ENCODE results near the gene SEPTIN10. TPM values are rescaled to one million over a fixed set of nuclear protein-coding genes. Genes with fewer than 3 reads are reported as not detected.

Gene SEPTIN10
- total and polyA plus RNA-seq, 9 of the 15 experiments (the other 6 are each of a cell fraction or from before 2014, with no cell fraction given) = 0.40 TPM; not detected in 8

GRCh38 chr2:109660046-109660860 is 46.5 kb upstream of the SEPTIN10 start:
- DNase-seq (ENCODE audit: extremely low read depth in 1 of 4, low spot score in 3 of 4) = peak in 1 of 4 experiments; percentile 9
- 3% methylated on average over 3 of the region's 3 CpGs for WGBS (ENCODE audit: insufficient coverage, low coverage, missing lambda C conversion rate)
- Histone ChIP-seq H3K27me3 (ENCODE audit: control insufficient read depth in 2 of 2, insufficient read depth in 2 of 2, low read length in 2 of 2) (no peaks in the 10 kb centered on the region), H3K79me2 (ENCODE audit: control insufficient read depth, insufficient read depth, low read length) (no peaks in the 10 kb centered on the region), H3K9ac (ENCODE audit: insufficient read depth in 1 of 2, low read depth in 2 of 2, low read length in 2 of 2) (no peak overlapping the region), H3K4me2 (ENCODE audit: insufficient read depth, low read length) (no peak overlapping the region), H3K36me3 (ENCODE audit: control insufficient read depth, insufficient read depth, low read length) (no peaks in the 10 kb centered on the region), H2AFZ (ENCODE audit: low read depth, low read length) (no peak overlapping the region), H3K9me3 (replicated peaks; ENCODE audit: control insufficient read depth, insufficient read depth, low read depth, low read length) (no peaks in the 10 kb centered on the region), H3K4me1 (replicated peaks in 1 of 2; ENCODE audit: control insufficient read depth in 2 of 2, insufficient read depth in 2 of 2, low read length in 2 of 2) (no peaks in the 10 kb centered on the region; a peak in 1 of 5 replicates), H4K20me1 (replicated peaks; ENCODE audit: control insufficient read depth, insufficient read depth, low read length) (no peaks in the 10 kb centered on the region), H3K9me1 (ENCODE audit: control insufficient read depth, insufficient read depth, low read length) (no peaks in the 10 kb centered on the region), H3K27ac (ENCODE audit: extremely low read depth, low read depth, low read length) (no peak overlapping the region), H3K4me3 (no peak overlapping the region)
- TF ChIP-seq ATF1 (CRISPR knock-in tag; IDR thresholded peaks at IDR 0.05) (no peak), ATF1 (tag; IDR thresholded peaks at IDR 0.05) (no peak), SAFB2 (IDR thresholded peaks at IDR 0.05; ENCODE audit: borderline replicate concordance, low read depth, low read length, severe bottlenecking) (no peak), ZNF282 (CRISPR knock-in tag; IDR thresholded peaks at IDR 0.05) (no peak), TAF1 (IDR thresholded peaks at IDR 0.05; ENCODE audit: control insufficient read depth, extremely low read depth, insufficient read depth, low read length, severe bottlenecking) (no peak)
- TF ChIP-seq, protein P1, sequence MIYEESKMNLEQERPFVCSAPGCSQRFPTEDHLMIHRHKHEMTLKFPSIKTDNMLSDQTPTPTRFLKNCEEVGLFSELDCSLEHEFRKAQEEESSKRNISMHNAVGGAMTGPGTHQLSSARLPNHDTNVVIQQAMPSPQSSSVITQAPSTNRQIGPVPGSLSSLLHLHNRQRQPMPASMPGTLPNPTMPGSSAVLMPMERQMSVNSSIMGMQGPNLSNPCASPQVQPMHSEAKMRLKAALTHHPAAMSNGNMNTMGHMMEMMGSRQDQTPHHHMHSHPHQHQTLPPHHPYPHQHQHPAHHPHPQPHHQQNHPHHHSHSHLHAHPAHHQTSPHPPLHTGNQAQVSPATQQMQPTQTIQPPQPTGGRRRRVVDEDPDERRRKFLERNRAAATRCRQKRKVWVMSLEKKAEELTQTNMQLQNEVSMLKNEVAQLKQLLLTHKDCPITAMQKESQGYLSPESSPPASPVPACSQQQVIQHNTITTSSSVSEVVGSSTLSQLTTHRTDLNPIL (CRISPR knock-in tag; IDR thresholded peaks at IDR 0.05) = no peak
- BruUV-seq (replicated peaks) = no TSS peak
- FAIRE-seq = no peak
- ChIA-PET POLR2A (interaction anchor here (1.0 kb wide), 1 partner anchor 13 kb away, joined by 4 read pairs; no protein-coding TSS in a partner anchor), CTCF (ENCODE audit: low intra/inter-chr PET ratio) (no interaction called here)
- ATAC-seq = peak; percentile 47; the same call in 1 of the 3 replicates
- intact Hi-C loops (cut with micrococcal nuclease) = no loop called here
- in situ Hi-C loops (cut with MboI) = no loop called here

Data from K562 (cell line).